H1 (cell line): Measurements from ENCODE around the gene DAPK2. TPM values are rescaled to one million over a fixed set of nuclear protein-coding genes. Genes with fewer than 3 reads are reported as not detected.

ENCODE experiments used
- CTCF ChIA-PET: fragments of 300-600 bp; sonication (Branson Sonifier 250); formaldehyde crosslinking; loops from one replicate; lab custom pipeline; 2021; ENCODE audit not compliant: partially characterized antibody; lab: Charles Lee
- POLR2A ChIA-PET: fragments of 300-600 bp; sonication (Branson Sonifier 250); formaldehyde crosslinking; loops from one replicate; lab custom pipeline; 2021; ENCODE audit warnings: inconsistent platforms; ENCODE audit not compliant: partially characterized antibody; lab: Charles Lee
- DNase-seq, 2 experiments: peaks; one replicate each; pipeline versions ENCODE4 v3.0.0 to v3.0.0-alpha.2; 2010 to 2022; ENCODE audit warnings: low spot score in 2 of 2, low read depth in 1 of 2, mixed read lengths in 1 of 2
- FAIRE-seq: peaks from 2 replicates; lab custom pipeline; 2011; peaks lifted over from hg19 to GRCh38; lab: Jason Lieb, UNC
- H2AFZ ChIP-seq: 2 replicates; pipeline ENCODE4 v1.8.1; 2012; ENCODE audit warnings: low read length, inconsistent platforms
- H2AK5ac ChIP-seq: 2 replicates; pipeline ENCODE4 v1.6.1; 2013; ENCODE audit warnings: low read depth, low read length
- H2BK120ac ChIP-seq: replicated peaks from 2 replicates; pipeline ENCODE3; 2013; ENCODE audit warnings: low read depth, low read length, inconsistent platforms
- H2BK12ac ChIP-seq: 2 replicates; pipeline ENCODE4 v1.6.1; 2013; ENCODE audit warnings: low read depth, low read length
- H2BK15ac ChIP-seq: 2 replicates; pipeline ENCODE4 v1.6.1; 2013; ENCODE audit warnings: low read length
- H2BK20ac ChIP-seq: 2 replicates; pipeline ENCODE4 v1.6.1; 2013; ENCODE audit warnings: low read length
- H2BK5ac ChIP-seq: 2 replicates; pipeline ENCODE4 v1.6.1; 2013; ENCODE audit warnings: low read depth, low read length
- H3K14ac ChIP-seq: 2 replicates; pipeline ENCODE4 v1.6.1; 2013; ENCODE audit warnings: inconsistent platforms; ENCODE audit not compliant: insufficient read length
- H3K18ac ChIP-seq: 2 replicates; pipeline ENCODE4 v1.6.1; 2013; ENCODE audit warnings: low read length; ENCODE audit errors: extremely low read depth
- H3K23ac ChIP-seq: 2 replicates; pipeline ENCODE4 v1.6.1; 2013; ENCODE audit warnings: inconsistent platforms; ENCODE audit not compliant: insufficient read length
- H3K23me2 ChIP-seq: 2 replicates; pipeline ENCODE4 v1.6.1; 2013; ENCODE audit warnings: low read depth, low read length
- H3K27ac ChIP-seq: 2 replicates; pipeline ENCODE4 v1.6.1; 2011; ENCODE audit warnings: low read depth, low read length, inconsistent platforms
- H3K27me3 ChIP-seq, 4 experiments: replicated peaks in 1 of 4; 1 replicate in 1 of 4; 2 replicates in 3 of 4; pipeline versions ENCODE4 v1.6.1 to v1.8.1; 2011 to 2013; ENCODE audit warnings: low read length in 3 of 4, mild to moderate bottlenecking in 3 of 4, inconsistent platforms in 2 of 4, mixed read lengths in 2 of 4, moderate library complexity in 1 of 4; ENCODE audit not compliant: control insufficient read depth in 3 of 4, insufficient read depth in 3 of 4; ENCODE audit errors: extremely low read depth in 1 of 4
- H3K36me3 ChIP-seq, 4 experiments: 2 replicates each; pipeline versions ENCODE4 v1.6.1 to v1.8.1; 2011 to 2013; ENCODE audit warnings: mild to moderate bottlenecking in 4 of 4, low read length in 3 of 4, moderate library complexity in 2 of 4, control low read depth in 1 of 4, inconsistent platforms in 1 of 4; ENCODE audit not compliant: insufficient read depth in 4 of 4, control insufficient read depth in 2 of 4
- H3K4ac ChIP-seq: replicated peaks from 2 replicates; pipeline ENCODE3; 2013; ENCODE audit warnings: low read length, low read depth, mixed read lengths, inconsistent platforms; ENCODE audit not compliant: insufficient read length
- H3K4me1 ChIP-seq, 4 experiments: replicated peaks in 1 of 4; 1 replicate in 1 of 4; 2 replicates in 3 of 4; pipeline versions ENCODE4 v1.6.1 to v1.8.1; 2011 to 2013; ENCODE audit warnings: low read length in 3 of 4, inconsistent platforms in 2 of 4, mixed read lengths in 1 of 4; ENCODE audit not compliant: insufficient read depth in 4 of 4, control insufficient read depth in 3 of 4
- H3K4me2 ChIP-seq, 2 experiments: 2 replicates each; pipeline versions ENCODE4 v1.6.1 to v1.8.1; 2011 to 2013; ENCODE audit warnings: low read depth in 2 of 2, low read length in 2 of 2, control low read depth in 1 of 2, inconsistent platforms in 1 of 2, mild to moderate bottlenecking in 1 of 2; ENCODE audit not compliant: insufficient read depth in 1 of 2
- H3K4me3 ChIP-seq, 4 experiments: fragments of 200-600, 300-600 bp in 1 of 4; sonication (generic), shearing (Covaris generic), sonication (Bioruptor Twin) in 1 of 4; 2 replicates each; pipeline versions ENCODE4 v1.5.1 to v1.8.1; 2011 to 2016; ENCODE audit warnings: low read length in 4 of 4, low read depth in 3 of 4, control low read depth in 2 of 4, inconsistent platforms in 2 of 4, mild to moderate bottlenecking in 2 of 4, mixed read lengths in 1 of 4, moderate library complexity in 1 of 4; ENCODE audit not compliant: insufficient read depth in 2 of 4; ENCODE audit errors: extremely low read depth in 1 of 4
- H3K56ac ChIP-seq: replicated peaks from 2 replicates; pipeline ENCODE3; 2013; ENCODE audit warnings: low read depth, mild to moderate bottlenecking, mixed read lengths, low read length, inconsistent platforms; ENCODE audit not compliant: insufficient read length
- H3K79me1 ChIP-seq: 2 replicates; pipeline ENCODE4 v1.6.1; 2013; ENCODE audit warnings: low read depth, low read length, control low read depth
- H3K79me2 ChIP-seq, 2 experiments: 2 replicates each; pipeline versions ENCODE4 v1.6.1 to v1.8.1; 2012 to 2013; ENCODE audit warnings: low read length in 2 of 2, mild to moderate bottlenecking in 2 of 2, inconsistent platforms in 1 of 2; ENCODE audit not compliant: insufficient read depth in 2 of 2, control insufficient read depth in 1 of 2
- H3K9ac ChIP-seq, 4 experiments: replicated peaks in 1 of 4; 1 replicate in 1 of 4; 2 replicates in 3 of 4; pipeline versions ENCODE4 v1.6.1 to v1.8.1; 2011 to 2013; ENCODE audit warnings: low read depth in 3 of 4, low read length in 3 of 4, control low read depth in 2 of 4, mild to moderate bottlenecking in 2 of 4, moderate library complexity in 2 of 4, inconsistent platforms in 1 of 4; ENCODE audit errors: extremely low read depth in 1 of 4
- H3K9me3 ChIP-seq, 2 experiments: 2 replicates each; pipeline versions ENCODE4 v1.6.1 to v1.8.1; 2012 to 2013; ENCODE audit warnings: mild to moderate bottlenecking in 2 of 2, moderate library complexity in 2 of 2, control low read depth in 1 of 2, inconsistent platforms in 1 of 2, low read depth in 1 of 2, low read length in 1 of 2, mixed read lengths in 1 of 2; ENCODE audit not compliant: insufficient read depth in 2 of 2
- H4K20me1 ChIP-seq, 2 experiments: replicated peaks in 1 of 2; 2 replicates each; pipeline versions ENCODE3 to v1.8.1; 2011 to 2013; ENCODE audit warnings: inconsistent platforms in 2 of 2, low read length in 2 of 2, mild to moderate bottlenecking in 1 of 2; ENCODE audit not compliant: insufficient read depth in 2 of 2, control insufficient read depth in 1 of 2
- H4K5ac ChIP-seq: 2 replicates; pipeline ENCODE4 v1.6.1; 2013; ENCODE audit warnings: low read length, low read depth, mixed read lengths, inconsistent platforms; ENCODE audit not compliant: insufficient read length
- H4K8ac ChIP-seq: 2 replicates; pipeline ENCODE4 v1.8.0; 2013; ENCODE audit warnings: mild to moderate bottlenecking, moderate library complexity, low read length, inconsistent platforms; ENCODE audit not compliant: insufficient read depth; ENCODE audit errors: extremely low read depth
- H4K91ac ChIP-seq: replicated peaks from 2 replicates; pipeline ENCODE3; 2013; ENCODE audit warnings: low read length, mixed read lengths, inconsistent platforms; ENCODE audit not compliant: insufficient read length
- SUZ12 ChIP-seq: fragments of 200-600 bp; sonication (generic); IDR thresholded peaks from 2 replicates; pipeline ENCODE4 v1.6.1; 2012; ENCODE audit warnings: mild to moderate bottlenecking, inconsistent platforms, low read length, moderate library complexity, mixed read lengths
- WGBS, 2 experiments: shearing (Covaris generic) in 1 of 2; methylation state at CpG; one replicate each; pipeline versions ENCODE4 v1.1.6 to v1.1.7; 2013 to 2015; ENCODE audit warnings: low lambda C conversion rate in 2 of 2, mixed read lengths in 2 of 2, inconsistent platforms in 1 of 2, low coverage in 1 of 2, missing lambda C conversion rate in 1 of 2; ENCODE audit not compliant: insufficient replicate concordance in 2 of 2, insufficient coverage in 1 of 2, insufficient read length in 1 of 2; ENCODE audit errors: extremely low coverage in 1 of 2, missing lambda C conversion rate in 1 of 2; 5-methylcytosine and 5-hydroxymethylcytosine counted together
- polyA plus RNA-seq, 7 experiments: library from polyadenylated mRNA; depleted of rRNA in 3 of 7; stranded (reverse) in 5 of 7; unstranded in 2 of 7; fragments of >200 nt in 5 of 7; fragments of 200-250 nt in 2 of 7; gene quantifications; 1 replicate in 5 of 7; 2 replicates in 1 of 7; 4 replicates in 1 of 7; pipeline versions ENCODE4 v1.2.1 to v1.2.3, GENCODE V29; 2011 to 2013; ENCODE audit warnings: missing spikeins in 2 of 7, mixed read lengths in 2 of 7
- total RNA-seq: library from RNA; stranded (reverse); fragmentation: NEBNext Ultra II Directional; extraction: Animal tissue kit (Norgen Biotek cat#: 25700); gene quantifications from 2 replicates; pipeline ENCODE4 v1.2.1, GENCODE V29; 2021

Gene DAPK2
- total and polyA plus RNA-seq, 2 of the 8 experiments (the other 6 are each of a cell fraction or from before 2014, with no cell fraction given): 1.8 to 2.9 TPM

- Histone ChIP-seq H3K9me3 (no peaks in the 10 kb centered on the region), H4K5ac (no peak overlapping the region), H3K14ac (no peak overlapping the region), H2BK12ac (no peak overlapping the region), H2BK15ac (no peak overlapping the region), H3K4ac (no peak overlapping the region), H3K4me2 (no peak overlapping the region), H4K8ac (no peak overlapping the region), H2BK20ac (no peak overlapping the region), H3K4me1 (no peaks in the 10 kb centered on the region; a peak in 1 of 7 replicates), H4K20me1 (no peaks in the 10 kb centered on the region), H3K27me3 (no peaks in the 10 kb centered on the region), H2BK5ac (no peak overlapping the region), H3K56ac (no peak overlapping the region), H3K23me2 (peaks cover 2% of the 10 kb centered on the region; the same call in 1 of the 2 replicates), H3K79me2 (no peaks in the 10 kb centered on the region), H3K27ac (no peak overlapping the region), H2AK5ac (no peak overlapping the region), H3K79me1 (no peaks in the 10 kb centered on the region), H2AFZ (no peak overlapping the region), H3K18ac (no peak overlapping the region), H3K4me3 (no peak overlapping the region), H3K23ac (no peak overlapping the region), H3K36me3 (no peaks in the 10 kb centered on the region), H2BK120ac (no peak overlapping the region), H4K91ac (no peak overlapping the region), H3K9ac (no peak overlapping the region)
- FAIRE-seq (no peak), DNase-seq (no peak)
- 93% methylated on average over 5 of the region's 5 CpGs; no CpG with 5 or more reads in 1 of the 2 experiments for WGBS, 2 experiments
- TF ChIP-seq SUZ12: no peak
- POLR2A ChIA-PET: no interaction called here
- CTCF ChIA-PET: interaction anchor here (0.8 to 4.8 kb wide), 5 partner anchors 12 to 182 kb away, joined by 3 to 45 read pairs (median 3); no protein-coding TSS in a partner anchor
Measured at GRCh38 chr15:63933522-63933921, 112.8 kb downstream of the DAPK2 start.
